Astrocyte (in vitro differentiated cells and primary cell): ENCODE measurements around the gene VIPR2.

ENCODE experiments used
- EZH2 ChIP-seq: IDR thresholded peaks from 2 replicates; pipeline ENCODE4 v1.6.1; 2012; ENCODE audit warnings: mild to moderate bottlenecking, low read length, inconsistent platforms; ENCODE audit not compliant: insufficient read depth
- TF ChIP-seq, protein P1 (sequence below): IDR thresholded peaks from 2 replicates; pipeline ENCODE4 v1.5.1; 2011; ENCODE audit warnings: low read depth, mild to moderate bottlenecking, inconsistent platforms, low read length, moderate library complexity; ENCODE audit not compliant: insufficient read depth

DNA sequence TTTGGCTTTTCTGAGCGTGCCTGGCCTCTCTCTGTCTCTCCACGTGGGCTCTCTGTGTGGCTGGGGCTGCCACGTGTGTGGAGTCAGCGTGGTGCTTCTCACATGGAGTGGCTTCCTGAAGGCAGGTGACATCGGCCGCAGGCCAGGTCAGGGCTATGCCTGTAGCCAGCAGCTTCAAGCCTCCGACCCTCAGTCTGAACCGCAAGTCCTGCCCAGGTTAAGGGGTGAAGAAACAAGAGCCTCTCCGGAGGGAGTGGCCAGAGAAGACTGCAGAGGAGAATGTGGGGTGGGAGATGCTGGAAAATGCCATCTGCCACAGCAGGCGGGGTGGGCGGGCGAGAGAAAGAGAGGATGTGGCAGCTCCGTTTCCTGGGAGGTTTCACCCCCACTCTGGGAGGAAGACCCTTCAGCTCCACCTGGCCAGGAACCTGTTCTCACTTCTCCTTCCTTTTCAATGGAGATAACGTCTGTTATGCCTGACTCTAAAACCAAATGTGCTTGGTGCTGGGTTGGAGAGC lies 14.3 kb upstream of the VIPR2 start:
- TF ChIP-seq, protein P1, sequence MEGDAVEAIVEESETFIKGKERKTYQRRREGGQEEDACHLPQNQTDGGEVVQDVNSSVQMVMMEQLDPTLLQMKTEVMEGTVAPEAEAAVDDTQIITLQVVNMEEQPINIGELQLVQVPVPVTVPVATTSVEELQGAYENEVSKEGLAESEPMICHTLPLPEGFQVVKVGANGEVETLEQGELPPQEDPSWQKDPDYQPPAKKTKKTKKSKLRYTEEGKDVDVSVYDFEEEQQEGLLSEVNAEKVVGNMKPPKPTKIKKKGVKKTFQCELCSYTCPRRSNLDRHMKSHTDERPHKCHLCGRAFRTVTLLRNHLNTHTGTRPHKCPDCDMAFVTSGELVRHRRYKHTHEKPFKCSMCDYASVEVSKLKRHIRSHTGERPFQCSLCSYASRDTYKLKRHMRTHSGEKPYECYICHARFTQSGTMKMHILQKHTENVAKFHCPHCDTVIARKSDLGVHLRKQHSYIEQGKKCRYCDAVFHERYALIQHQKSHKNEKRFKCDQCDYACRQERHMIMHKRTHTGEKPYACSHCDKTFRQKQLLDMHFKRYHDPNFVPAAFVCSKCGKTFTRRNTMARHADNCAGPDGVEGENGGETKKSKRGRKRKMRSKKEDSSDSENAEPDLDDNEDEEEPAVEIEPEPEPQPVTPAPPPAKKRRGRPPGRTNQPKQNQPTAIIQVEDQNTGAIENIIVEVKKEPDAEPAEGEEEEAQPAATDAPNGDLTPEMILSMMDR: no peak
- TF ChIP-seq EZH2: no peak
